ENCODE measurements around the gene KANSL2. TPM values are rescaled to one million over a fixed set of nuclear protein-coding genes. Genes with fewer than 3 reads are reported as not detected.
"Not testable (repeated sequence)": the region's sequence is repeated elsewhere in the genome, so short reads cannot be mapped to it uniquely, and the experiment has no call there.

KANSL2 gene
- total RNA-seq, 1 experiment from 2014 or later = 56.6 TPM

- Histone ChIP-seq H2BK5ac (ENCODE audit: insufficient read length, low read length) (no peak overlapping the region), H2BK12ac (ENCODE audit: insufficient read length, low read depth, low read length) (no peak overlapping the region), H4K8ac (replicated peaks; ENCODE audit: insufficient read length, low read depth, low read length) (no peak overlapping the region), H2AK5ac (ENCODE audit: insufficient read length, low read length) (no peak overlapping the region), H3K9me3 (ENCODE audit: control insufficient read depth, low read depth, low read length) (no peaks in the 10 kb centered on the region), H3K79me2 (ENCODE audit: insufficient read depth, low read length) (no peaks in the 10 kb centered on the region), H3K18ac (ENCODE audit: insufficient read length, low read depth, low read length) (no peak overlapping the region), H4K5ac (ENCODE audit: insufficient read length, low read depth, low read length) (no peak overlapping the region), H3K4me2 (ENCODE audit: insufficient read depth, insufficient read length, low read length) (no peak overlapping the region), H3K14ac (ENCODE audit: insufficient read depth, low read length) (no peak overlapping the region), H2AFZ (ENCODE audit: low read length) (no peak overlapping the region), H3K27me3 (ENCODE audit: insufficient read depth, low read length) (no peaks in the 10 kb centered on the region), H3K23me2 (ENCODE audit: insufficient read length, low read depth, low read length, poor library complexity, severe bottlenecking) (no peaks in the 10 kb centered on the region), H3K4ac (ENCODE audit: low read depth, low read length) (no peak overlapping the region), H3K79me1 (ENCODE audit: insufficient read depth, low read depth, low read length, poor library complexity, severe bottlenecking) (no peaks in the 10 kb centered on the region), H3T11ph (ENCODE audit: low read length) (no peak overlapping the region), H4K20me1 (ENCODE audit: control insufficient read depth, insufficient read depth, insufficient read length) (no peaks in the 10 kb centered on the region), H3K9ac (ENCODE audit: extremely low read depth, insufficient read length, low read length) (no peak overlapping the region), H2BK20ac (ENCODE audit: low read depth, low read length, poor library complexity, severe bottlenecking) (no peak overlapping the region), H3K27ac (ENCODE audit: insufficient read length, low read depth, low read length) (no peak overlapping the region), H3K23ac (ENCODE audit: insufficient read length, low read depth, low read length) (no peak overlapping the region), H3K56ac (ENCODE audit: insufficient read length, low read depth, low read length) (no peak overlapping the region), H2BK15ac (ENCODE audit: low read depth, low read length) (no peak overlapping the region), H3K4me1 (ENCODE audit: insufficient read depth, low read length) (no peaks in the 10 kb centered on the region), H4K91ac (ENCODE audit: insufficient read length, low read depth, low read length) (no peak overlapping the region), H2BK120ac (ENCODE audit: low read depth, low read length, poor library complexity, severe bottlenecking) (no peak overlapping the region)
- DNase-seq = no peak
- H3K36me3 Mint-ChIP-seq (ENCODE audit: insufficient read depth in 1 of 3, low read depth in 3 of 3) = peaks cover 40 to 68% (median 50%) of the 10 kb centered on the region in 3 experiments
- no peaks in the 10 kb centered on the region for H3K4me1 Mint-ChIP-seq
- H3K4me3 Mint-ChIP-seq = no peak overlapping the region
- TF ChIP-seq, protein P1, sequence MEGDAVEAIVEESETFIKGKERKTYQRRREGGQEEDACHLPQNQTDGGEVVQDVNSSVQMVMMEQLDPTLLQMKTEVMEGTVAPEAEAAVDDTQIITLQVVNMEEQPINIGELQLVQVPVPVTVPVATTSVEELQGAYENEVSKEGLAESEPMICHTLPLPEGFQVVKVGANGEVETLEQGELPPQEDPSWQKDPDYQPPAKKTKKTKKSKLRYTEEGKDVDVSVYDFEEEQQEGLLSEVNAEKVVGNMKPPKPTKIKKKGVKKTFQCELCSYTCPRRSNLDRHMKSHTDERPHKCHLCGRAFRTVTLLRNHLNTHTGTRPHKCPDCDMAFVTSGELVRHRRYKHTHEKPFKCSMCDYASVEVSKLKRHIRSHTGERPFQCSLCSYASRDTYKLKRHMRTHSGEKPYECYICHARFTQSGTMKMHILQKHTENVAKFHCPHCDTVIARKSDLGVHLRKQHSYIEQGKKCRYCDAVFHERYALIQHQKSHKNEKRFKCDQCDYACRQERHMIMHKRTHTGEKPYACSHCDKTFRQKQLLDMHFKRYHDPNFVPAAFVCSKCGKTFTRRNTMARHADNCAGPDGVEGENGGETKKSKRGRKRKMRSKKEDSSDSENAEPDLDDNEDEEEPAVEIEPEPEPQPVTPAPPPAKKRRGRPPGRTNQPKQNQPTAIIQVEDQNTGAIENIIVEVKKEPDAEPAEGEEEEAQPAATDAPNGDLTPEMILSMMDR (conservative IDR thresholded peaks at IDR 0.05) = no peak
- WGBS (ENCODE audit: extremely low coverage, insufficient read length, low lambda C conversion rate) = no CpG with 5 or more reads among the region's 4 CpGs
- no peaks in the 10 kb centered on the region for H3K27me3 Mint-ChIP-seq (ENCODE audit: low read depth)
- H3K9me3 Mint-ChIP-seq = peaks cover 0 to 2% of the 10 kb centered on the region in 2 experiments; a peak in 1 of 5 replicates
- H3K27ac Mint-ChIP-seq = peak overlapping the region; percentile 20 to 61 (median 29); a peak in 3 of 7 replicates
Observed at GRCh38 chr12:48651681-48652080, 30.4 kb downstream of the KANSL2 start.

DNA sequence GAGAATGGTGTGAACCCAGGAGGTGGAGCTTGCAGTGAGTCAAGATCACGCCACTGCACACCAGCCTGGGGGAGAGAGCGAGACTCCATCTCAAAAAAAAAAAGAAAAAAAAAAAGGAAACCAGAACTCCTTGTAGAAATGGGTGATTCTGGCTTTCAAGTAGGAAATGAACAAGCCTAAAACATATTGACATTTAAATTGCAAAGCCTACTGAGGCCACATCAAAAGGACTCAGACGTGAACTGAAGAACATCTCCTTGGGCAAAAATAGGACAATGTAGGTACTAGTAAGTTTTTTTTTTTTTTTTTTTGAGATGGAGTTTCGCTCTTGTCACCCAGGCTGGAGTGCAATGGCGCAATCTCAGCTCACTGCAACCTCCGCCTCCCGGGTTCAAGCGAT lies 36.7 kb downstream of the KANSL2 start:
- H2BK5ac ChIP-seq (ENCODE audit: insufficient read length, low read length); H3K4me3 Mint-ChIP-seq; H3K79me1 ChIP-seq (ENCODE audit: insufficient read depth, low read depth, low read length, poor library complexity, severe bottlenecking); H3K23ac ChIP-seq (ENCODE audit: insufficient read length, low read depth, low read length); H2BK15ac ChIP-seq (ENCODE audit: low read depth, low read length); H3K79me2 ChIP-seq (ENCODE audit: insufficient read depth, low read length); H4K91ac ChIP-seq (ENCODE audit: insufficient read length, low read depth, low read length); H3K56ac ChIP-seq (ENCODE audit: insufficient read length, low read depth, low read length); H3K9ac ChIP-seq (ENCODE audit: extremely low read depth, insufficient read length, low read length); H3K9me3 ChIP-seq (ENCODE audit: control insufficient read depth, low read depth, low read length); H3T11ph ChIP-seq (ENCODE audit: low read length); H2AFZ ChIP-seq (ENCODE audit: low read length); H3K4me1 Mint-ChIP-seq; H2BK12ac ChIP-seq (ENCODE audit: insufficient read length, low read depth, low read length); H3K23me2 ChIP-seq (ENCODE audit: insufficient read length, low read depth, low read length, poor library complexity, severe bottlenecking); H3K4me1 ChIP-seq (ENCODE audit: insufficient read depth, low read length); H3K14ac ChIP-seq (ENCODE audit: insufficient read depth, low read length); H4K5ac ChIP-seq (ENCODE audit: insufficient read length, low read depth, low read length); DNase-seq; H4K8ac ChIP-seq (replicated peaks; ENCODE audit: insufficient read length, low read depth, low read length); H3K4ac ChIP-seq (ENCODE audit: low read depth, low read length); H2AK5ac ChIP-seq (ENCODE audit: insufficient read length, low read length); H3K27ac Mint-ChIP-seq; H3K4me2 ChIP-seq (ENCODE audit: insufficient read depth, insufficient read length, low read length); H4K20me1 ChIP-seq (ENCODE audit: control insufficient read depth, insufficient read depth, insufficient read length); H2BK20ac ChIP-seq (ENCODE audit: low read depth, low read length, poor library complexity, severe bottlenecking); H3K18ac ChIP-seq (ENCODE audit: insufficient read length, low read depth, low read length); H3K27me3 ChIP-seq (ENCODE audit: insufficient read depth, low read length); H3K27ac ChIP-seq (ENCODE audit: insufficient read length, low read depth, low read length); H2BK120ac ChIP-seq (ENCODE audit: low read depth, low read length, poor library complexity, severe bottlenecking); H3K27me3 Mint-ChIP-seq (ENCODE audit: low read depth): not testable (repeated sequence)
- Mint-ChIP-seq H3K36me3 (ENCODE audit: insufficient read depth in 1 of 3, low read depth in 3 of 3) (peaks cover 59 to 76% (median 68%) of the 10 kb centered on the region in 3 experiments), H3K9me3 (peaks cover 31 to 36% of the 10 kb centered on the region in 2 experiments)
- WGBS (ENCODE audit: extremely low coverage, insufficient read length, low lambda C conversion rate) = no CpG with 5 or more reads among the region's 8 CpGs

Data from H9 (cell line).